Measurements from ENCODE around the gene PLEKHA7. TPM values are rescaled to one million over a fixed set of nuclear protein-coding genes. Genes with fewer than 3 reads are reported as not detected.

PLEKHA7 gene
- total RNA-seq, 1 experiment from 2014 or later = 7.2 TPM

GRCh38 chr11:16774936-16775613 lies 239.1 kb downstream of the PLEKHA7 start:
- no peaks in the 10 kb centered on the region for H3K27me3 ChIP-seq (ENCODE audit: insufficient read depth, low read length)
- intact Hi-C loops (cut with micrococcal nuclease) = no loop called here
- H3K4me1 ChIP-seq (ENCODE audit: control insufficient read depth in 1 of 2, insufficient read depth in 2 of 2, low read length in 2 of 2) = peaks cover 23 to 28% of the 10 kb centered on the region in 2 experiments
- TF ChIP-seq ZNF274 (IDR thresholded peaks at IDR 0.05; ENCODE audit: low read depth, low read length) (no peak), CBX3 (IDR thresholded peaks at IDR 0.05; ENCODE audit: low read depth) (no peak), FOSL1 (IDR thresholded peaks at IDR 0.05; ENCODE audit: low read depth) (no peak), ELF1 (IDR thresholded peaks at IDR 0.05; ENCODE audit: borderline replicate concordance, low read depth) (no peak), RAD21 (IDR thresholded peaks at IDR 0.05; ENCODE audit: low read depth) (no peak), ZFX (IDR thresholded peaks at IDR 0.05) (no peak), SP1 (IDR thresholded peaks at IDR 0.05; ENCODE audit: low read depth) (no peak), CEBPB (IDR thresholded peaks at IDR 0.05; ENCODE audit: low read depth) (no peak), SIN3A (IDR thresholded peaks at IDR 0.05; ENCODE audit: low read depth) (no peak), JUND (IDR thresholded peaks at IDR 0.05) (no peak), ZBTB33 (IDR thresholded peaks at IDR 0.05; ENCODE audit: extremely low read depth, insufficient replicate concordance, low read length) (no peak), YY1 (IDR thresholded peaks at IDR 0.05; ENCODE audit: extremely low read depth, insufficient replicate concordance, low read depth, low read length) (no peak), EGR1 (IDR thresholded peaks at IDR 0.05; ENCODE audit: low read depth) (no peak)
- TF ChIP-seq, protein P1, sequence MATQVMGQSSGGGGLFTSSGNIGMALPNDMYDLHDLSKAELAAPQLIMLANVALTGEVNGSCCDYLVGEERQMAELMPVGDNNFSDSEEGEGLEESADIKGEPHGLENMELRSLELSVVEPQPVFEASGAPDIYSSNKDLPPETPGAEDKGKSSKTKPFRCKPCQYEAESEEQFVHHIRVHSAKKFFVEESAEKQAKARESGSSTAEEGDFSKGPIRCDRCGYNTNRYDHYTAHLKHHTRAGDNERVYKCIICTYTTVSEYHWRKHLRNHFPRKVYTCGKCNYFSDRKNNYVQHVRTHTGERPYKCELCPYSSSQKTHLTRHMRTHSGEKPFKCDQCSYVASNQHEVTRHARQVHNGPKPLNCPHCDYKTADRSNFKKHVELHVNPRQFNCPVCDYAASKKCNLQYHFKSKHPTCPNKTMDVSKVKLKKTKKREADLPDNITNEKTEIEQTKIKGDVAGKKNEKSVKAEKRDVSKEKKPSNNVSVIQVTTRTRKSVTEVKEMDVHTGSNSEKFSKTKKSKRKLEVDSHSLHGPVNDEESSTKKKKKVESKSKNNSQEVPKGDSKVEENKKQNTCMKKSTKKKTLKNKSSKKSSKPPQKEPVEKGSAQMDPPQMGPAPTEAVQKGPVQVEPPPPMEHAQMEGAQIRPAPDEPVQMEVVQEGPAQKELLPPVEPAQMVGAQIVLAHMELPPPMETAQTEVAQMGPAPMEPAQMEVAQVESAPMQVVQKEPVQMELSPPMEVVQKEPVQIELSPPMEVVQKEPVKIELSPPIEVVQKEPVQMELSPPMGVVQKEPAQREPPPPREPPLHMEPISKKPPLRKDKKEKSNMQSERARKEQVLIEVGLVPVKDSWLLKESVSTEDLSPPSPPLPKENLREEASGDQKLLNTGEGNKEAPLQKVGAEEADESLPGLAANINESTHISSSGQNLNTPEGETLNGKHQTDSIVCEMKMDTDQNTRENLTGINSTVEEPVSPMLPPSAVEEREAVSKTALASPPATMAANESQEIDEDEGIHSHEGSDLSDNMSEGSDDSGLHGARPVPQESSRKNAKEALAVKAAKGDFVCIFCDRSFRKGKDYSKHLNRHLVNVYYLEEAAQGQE (IDR thresholded peaks at IDR 0.05; ENCODE audit: low read depth) = no peak
- TF ChIP-seq, protein P2, sequence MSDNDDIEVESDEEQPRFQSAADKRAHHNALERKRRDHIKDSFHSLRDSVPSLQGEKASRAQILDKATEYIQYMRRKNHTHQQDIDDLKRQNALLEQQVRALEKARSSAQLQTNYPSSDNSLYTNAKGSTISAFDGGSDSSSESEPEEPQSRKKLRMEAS (IDR thresholded peaks at IDR 0.05) = no peak
- H2AFZ ChIP-seq (ENCODE audit: low read depth, low read length, poor library complexity, severe bottlenecking) = no peak overlapping the region
- no peak for DNase-seq (ENCODE audit: low read depth, low spot score)
- no TSS peak for BruUV-seq (replicated peaks)
- no peak overlapping the region for H3K4me2 ChIP-seq (ENCODE audit: low read length)
- CTCF ChIA-PET = no interaction called here
- H3K9me3 ChIP-seq (ENCODE audit: control insufficient read depth in 1 of 2, insufficient read depth in 1 of 2, low read depth in 1 of 2, low read length in 2 of 2) = no peaks in the 10 kb centered on the region
- no peak overlapping the region for H3K9ac ChIP-seq (ENCODE audit: low read length)
- no peak overlapping the region for H3K27ac ChIP-seq (ENCODE audit: low read depth, low read length)
- POLR2A ChIA-PET = no interaction called here
- H4K20me1 ChIP-seq (ENCODE audit: insufficient read depth) = no peaks in the 10 kb centered on the region
- ATAC-seq = no peak
- no peak overlapping the region for H3K4me3 ChIP-seq (replicated peaks in 1 of 2; ENCODE audit: low read depth in 1 of 2, low read length in 2 of 2)
- RAD21 ChIA-PET (ENCODE audit: low non-redundant PET in 1 of 2, low total read pairs in 2 of 2, uncharacterized antibody in 2 of 2, unreplicated experiment in 2 of 2) = no interaction called here
- H3K9me2 ChIP-seq (ENCODE audit: insufficient read depth) = no peaks in the 10 kb centered on the region
- H3K79me2 ChIP-seq (ENCODE audit: insufficient read depth, low read length) = no peaks in the 10 kb centered on the region
- no peaks in the 10 kb centered on the region for H3K36me3 ChIP-seq (ENCODE audit: control insufficient read depth in 1 of 2, insufficient read depth in 2 of 2, low read length in 2 of 2)
